Measurements from ENCODE around the gene MAFF.
"Not testable (repeated sequence)": the region's sequence is repeated elsewhere in the genome, so short reads cannot be mapped to it uniquely, and the experiment has no call there.

Gene MAFF

GRCh38 chr22:38228326-38228872, 26.6 kb downstream of the MAFF start:
- no peak for DNase-seq

GRCh38 chr22:38228873-38229740, 27.3 kb downstream of the MAFF start:
- no peak for DNase-seq

DNA sequence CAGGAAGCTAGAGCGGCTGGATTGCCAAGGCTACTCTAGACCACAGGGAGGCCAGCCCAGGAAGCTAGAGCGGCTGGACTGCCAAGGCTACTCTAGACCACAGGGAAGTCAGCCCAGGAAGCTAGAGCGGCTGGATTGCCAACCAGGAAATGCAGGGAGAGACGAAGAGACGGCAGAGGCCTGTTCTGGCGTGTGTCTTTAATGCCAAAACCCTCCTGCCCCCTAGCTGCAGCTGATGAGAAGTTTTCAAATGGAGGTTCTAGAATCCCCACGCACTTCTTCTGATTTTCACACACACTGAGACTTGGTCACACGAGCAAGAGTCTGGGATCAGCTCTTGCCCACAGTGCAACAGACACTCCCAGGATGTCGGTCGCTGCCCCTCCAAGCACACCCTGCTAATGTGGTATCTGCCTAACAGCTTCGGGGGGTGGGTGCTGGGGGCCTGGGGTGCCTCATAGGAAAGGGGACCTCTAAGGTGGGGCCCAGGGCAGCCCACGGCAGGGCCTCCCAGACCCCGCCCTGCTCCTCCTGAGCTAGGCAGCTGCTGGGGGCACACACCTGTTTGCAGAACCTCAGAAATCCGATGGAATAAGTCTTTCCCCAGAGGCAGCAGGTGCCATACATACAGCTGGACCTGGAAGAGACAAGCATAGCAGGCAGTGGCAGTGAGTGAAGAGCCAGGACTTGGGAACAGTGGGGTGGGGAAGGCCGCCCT, 28.5 kb downstream of the MAFF start:
- peak; percentile 77 to 81 (median 78) for DNase-seq

GRCh38 chr22:38230916-38231315, 29.1 kb downstream of the MAFF start:
- no peak for DNase-seq

DNA sequence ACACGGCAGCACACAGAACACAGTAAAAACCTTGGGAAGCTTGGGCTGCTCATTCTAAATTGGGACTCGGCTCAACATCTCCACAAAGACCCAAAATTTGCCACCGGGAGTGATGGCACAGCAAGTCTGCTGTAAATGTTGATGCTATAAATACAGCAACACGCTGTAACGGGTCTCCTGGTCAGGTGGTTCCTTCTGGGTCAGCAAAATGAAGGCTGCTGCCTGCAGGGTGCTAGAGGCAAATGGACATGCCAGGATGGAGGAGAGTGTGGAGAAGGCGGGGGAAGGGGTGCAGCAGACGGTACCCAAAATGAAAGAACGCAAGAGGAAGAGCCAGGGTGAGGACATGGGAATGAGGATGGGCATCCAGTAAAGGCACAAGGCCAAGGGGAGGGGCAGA, 30.4 kb downstream of the MAFF start:
- DNase-seq: no peak

- DNase-seq: no peak
These were observed 31.6 kb downstream of the MAFF start for GRCh38 chr22:38233427-38233826.

GRCh38 chr22:38233856-38234255, 32.1 kb downstream of the MAFF start:
- DNase-seq: not testable (repeated sequence)

- DNase-seq: no peak
These were observed 33.6 kb downstream of the MAFF start for GRCh38 chr22:38235240-38235850.

DNA sequence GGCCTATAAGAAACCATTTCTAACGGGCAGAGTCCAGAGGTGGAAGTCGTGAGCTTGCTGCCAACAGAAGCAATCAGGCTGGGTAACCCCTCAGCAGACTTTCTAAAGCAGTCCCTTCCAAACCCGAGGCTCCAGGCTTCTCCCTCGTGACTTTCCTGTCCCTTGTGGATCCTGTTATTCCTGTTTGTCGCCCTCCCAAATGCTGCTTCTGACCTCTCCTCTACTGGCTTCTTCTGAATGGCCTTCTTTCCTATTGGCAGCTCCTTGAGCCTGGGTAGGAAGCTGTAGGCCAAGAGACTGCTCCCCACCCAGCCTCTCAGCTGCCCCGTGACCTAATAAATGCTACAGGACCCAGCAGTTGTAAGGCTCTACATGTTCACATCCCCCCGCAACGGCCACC, 35.0 kb downstream of the MAFF start:
- DNase-seq: no peak

GRCh38 chr22:38238519-38239071, 36.8 kb downstream of the MAFF start:
- no peak for DNase-seq

DNA sequence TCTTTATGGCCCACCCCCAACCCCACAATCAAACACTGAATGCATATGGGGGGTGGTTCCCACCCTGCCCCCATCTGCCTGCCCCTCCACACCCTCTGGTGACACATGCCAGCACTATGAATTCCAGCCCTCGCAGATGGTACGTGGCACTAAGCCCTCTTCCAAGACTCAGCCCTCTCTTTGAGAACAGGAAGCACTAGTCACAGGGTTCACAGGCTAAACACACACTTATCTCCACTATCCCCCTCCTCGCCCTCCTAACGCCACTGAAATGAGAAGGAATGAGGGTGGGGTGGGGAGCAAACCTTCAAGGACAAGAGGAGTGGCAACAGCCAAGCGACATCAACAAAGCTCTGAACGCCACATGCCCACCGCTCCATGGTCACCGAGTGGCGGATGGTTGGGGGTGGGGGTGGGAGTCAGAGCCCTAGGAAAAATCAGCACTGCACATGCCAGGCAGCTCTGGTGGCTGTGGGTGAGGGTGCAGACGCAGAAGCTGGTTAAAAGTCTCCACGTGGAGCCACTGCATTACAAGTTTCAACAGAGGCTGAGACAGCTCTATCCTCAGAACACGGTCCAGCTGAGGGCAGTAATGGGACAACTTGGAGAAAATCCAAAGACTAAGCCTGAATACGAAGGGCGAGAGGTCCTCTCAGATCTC, 37.4 kb downstream of the MAFF start:
- DNase-seq: no peak

- no peak for DNase-seq
These were observed 39.0 kb downstream of the MAFF start for GRCh38 chr22:38240734-38241252.

- DNase-seq: no peak
These were observed 41.4 kb downstream of the MAFF start for GRCh38 chr22:38243007-38243765.

GRCh38 chr22:38244106-38244505, 42.3 kb downstream of the MAFF start:
- no peak for DNase-seq

- DNase-seq: no peak
These were observed 44.4 kb downstream of the MAFF start for GRCh38 chr22:38246046-38246658.

DNA sequence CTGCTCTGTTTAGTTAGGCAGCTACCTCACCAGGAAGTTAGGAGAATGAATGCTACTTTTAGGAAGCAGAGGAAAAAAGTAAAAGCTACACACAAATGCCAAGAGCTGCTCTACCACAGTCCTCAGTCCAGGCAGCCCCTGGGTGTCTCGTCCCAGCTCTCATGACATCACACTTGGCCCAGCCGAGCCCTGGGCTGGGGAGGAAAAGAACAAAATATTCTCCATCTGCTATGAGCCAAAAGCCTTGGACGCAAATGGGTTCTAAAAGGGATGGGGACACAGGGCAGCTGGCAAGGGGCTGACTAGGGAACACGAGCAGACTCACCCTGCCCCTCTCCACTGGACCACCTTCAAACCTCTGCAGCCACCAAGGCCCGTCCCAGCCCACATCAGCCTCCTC, 44.9 kb downstream of the MAFF start:
- no peak for DNase-seq

DNA sequence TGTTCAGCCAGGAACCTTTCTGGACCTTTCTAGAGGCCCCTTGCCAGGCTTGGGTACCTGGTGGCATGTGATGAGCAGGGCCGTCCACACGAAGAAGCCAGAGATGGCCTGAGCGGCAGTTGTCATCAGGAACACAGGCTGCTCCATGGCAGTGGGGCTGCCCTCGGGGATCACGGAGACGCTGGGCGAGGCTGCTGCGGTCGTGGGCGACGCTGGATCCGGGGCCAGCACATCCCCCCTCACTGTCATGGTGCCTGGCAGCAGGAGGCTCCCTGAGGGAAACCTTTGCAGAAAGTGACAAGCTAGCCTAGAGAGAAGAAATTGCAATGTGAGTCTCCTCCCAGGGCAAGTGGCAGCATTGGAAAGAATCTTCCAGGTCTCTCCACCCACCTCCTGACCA, 45.9 kb downstream of the MAFF start:
- no peak for DNase-seq

- no peak for DNase-seq
These were observed 46.5 kb downstream of the MAFF start for GRCh38 chr22:38248280-38248679.

DNA sequence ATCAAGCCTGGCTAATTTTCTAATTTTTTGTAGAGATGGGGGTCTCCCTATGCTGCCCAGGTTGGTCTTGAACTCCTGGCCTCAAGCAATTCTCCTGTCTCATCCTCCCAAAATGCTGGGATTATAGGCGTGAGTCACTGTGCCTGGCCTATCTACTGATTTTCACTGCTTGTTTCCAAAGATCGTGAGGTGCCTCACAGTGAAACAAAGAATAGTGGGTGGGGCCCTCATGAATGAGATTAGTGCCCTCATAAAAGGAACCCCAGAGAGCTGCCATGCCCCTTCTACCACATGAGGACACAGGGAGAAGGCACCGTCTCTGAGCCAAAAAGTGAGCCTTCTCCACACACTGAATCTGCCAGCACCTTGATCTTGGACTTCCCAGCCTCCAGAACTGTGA, 47.5 kb downstream of the MAFF start:
- DNase-seq: no peak

DNA sequence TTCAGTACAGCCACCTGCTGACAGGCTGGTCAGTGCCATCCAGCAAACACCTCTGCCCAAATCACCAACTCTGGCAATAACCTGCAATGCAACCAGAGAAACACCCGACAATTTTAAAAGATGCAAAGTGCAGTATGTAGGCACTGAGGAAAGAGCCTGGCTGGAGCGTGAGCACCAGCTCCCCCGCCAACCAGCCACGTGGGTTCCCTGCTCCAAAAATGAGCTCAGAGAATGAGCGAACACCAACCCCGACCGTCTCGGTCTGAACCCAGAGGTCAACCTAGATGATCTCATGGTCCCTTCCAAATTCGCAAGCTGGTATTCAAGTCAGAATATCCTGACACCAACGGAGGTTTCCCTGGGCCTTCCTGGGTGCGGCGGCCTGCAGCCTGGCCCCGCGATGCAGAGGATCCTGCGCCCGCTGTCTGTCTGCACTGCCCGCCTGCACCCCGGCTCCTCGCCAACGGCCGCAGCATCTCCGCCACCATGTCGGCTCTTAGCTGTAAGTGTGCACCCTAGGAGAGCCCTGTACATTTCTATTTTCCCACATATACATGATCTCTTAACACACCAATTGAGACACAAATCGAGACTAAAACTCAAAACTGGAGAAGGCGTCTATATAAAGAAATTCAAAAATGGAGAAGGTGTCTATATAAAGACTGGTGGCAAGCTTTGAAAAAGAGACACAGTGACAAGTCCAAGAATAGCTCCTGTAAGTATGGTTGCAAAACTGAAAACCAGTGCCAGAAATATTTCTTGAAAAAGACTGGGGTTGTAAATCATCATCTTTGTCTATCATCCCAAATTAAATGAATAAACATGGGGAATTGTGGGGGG, 48.2 kb downstream of the MAFF start:
- no peak for DNase-seq

Measured in suppressor macrophage treated with lipopolysaccharide for 1 hour (primary cell).